ENCODE measurements around the gene KLF5. TPM values are rescaled to one million over a fixed set of nuclear protein-coding genes. Genes with fewer than 3 reads are reported as not detected.
A peak's percentile ranks its signal among the peaks of the same experiment; 100 is the strongest.

Gene KLF5
- total RNA-seq, 1 experiment from 2014 or later = 4.6 TPM

DNA sequence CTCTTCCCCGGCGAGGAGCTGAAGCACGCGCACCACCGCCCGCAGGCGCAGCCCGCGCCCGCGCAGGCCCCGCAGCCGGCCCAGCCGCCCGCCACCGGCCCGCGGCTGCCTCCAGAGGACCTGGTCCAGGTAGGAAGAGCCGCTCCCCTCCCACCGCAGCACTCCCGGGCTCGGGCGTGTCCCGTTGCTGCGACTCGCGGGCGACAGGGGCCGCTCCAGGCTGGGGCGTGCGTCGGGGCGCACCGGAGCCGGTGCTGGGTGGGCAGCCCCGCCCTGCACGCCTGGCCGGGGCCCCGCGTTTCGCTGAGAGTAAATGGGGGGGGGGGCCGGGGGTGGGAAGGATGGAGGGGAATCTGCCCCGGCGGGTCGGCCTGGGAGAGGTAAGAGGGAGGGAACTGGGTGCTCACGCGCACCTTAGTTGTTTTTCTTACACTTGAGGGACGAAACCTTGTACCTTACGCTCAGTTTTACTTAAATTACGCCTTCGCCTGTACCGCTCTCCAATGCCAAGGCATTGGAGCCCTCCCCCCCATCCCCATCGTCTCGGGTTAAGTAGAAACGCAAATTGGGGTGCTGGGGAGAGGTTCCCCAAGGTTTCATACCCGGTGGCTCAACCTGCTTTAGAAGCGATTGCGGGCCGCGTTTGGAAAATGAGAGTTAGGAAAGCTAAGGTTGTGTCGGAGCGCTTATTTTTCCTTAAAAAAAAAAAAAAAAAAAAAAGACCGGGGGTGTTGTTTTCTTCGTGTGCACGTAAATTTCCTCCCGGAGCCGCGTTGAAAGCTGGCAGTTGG, 850 bp downstream of the KLF5 start:
- peak; percentile 33 for DNase-seq (ENCODE audit: low read depth)

DNA sequence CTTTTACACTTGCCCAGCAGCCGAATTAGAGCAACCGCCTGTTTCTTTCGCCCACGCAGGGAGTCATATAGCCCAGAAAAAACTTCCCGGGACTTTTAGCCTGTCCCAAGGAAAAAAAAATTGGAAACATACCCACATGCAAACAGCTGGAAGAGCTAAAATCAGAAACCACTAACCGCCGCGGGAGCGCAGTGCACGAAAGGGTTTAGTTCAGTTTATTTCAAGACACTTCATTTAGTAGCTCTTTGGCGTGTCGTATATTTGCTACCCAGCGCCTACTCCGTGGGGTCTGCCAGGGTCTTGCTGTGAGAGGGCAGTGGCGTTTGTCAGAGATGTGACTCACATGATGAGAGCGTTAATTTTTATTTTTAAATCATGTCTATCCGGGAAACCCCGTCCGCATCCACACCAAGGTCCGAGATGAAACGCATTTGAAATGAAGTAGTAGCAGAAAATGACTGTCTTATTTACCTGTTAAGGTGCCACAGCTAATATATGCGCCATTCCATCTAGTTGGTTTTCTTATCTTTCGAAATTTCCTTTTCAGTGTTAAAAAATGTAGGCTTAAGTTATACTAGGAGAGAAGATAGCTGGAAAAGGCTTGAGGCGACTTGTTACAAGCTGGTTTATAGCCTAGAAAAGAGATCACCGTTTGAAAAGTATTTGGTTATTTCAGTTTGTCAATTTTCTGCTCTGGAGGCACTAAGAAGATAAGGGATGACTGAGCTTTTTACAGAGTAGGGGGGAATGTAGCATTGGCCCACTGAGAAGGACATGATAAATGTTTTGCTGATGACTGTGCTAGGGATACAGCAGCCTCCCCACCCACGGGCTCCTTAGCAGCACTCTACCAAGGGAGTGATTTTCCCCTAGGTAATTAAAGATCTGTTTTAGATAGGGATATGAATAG, 1.7 kb downstream of the KLF5 start:
- peak; percentile 80 for DNase-seq (ENCODE audit: low read depth)

DNA sequence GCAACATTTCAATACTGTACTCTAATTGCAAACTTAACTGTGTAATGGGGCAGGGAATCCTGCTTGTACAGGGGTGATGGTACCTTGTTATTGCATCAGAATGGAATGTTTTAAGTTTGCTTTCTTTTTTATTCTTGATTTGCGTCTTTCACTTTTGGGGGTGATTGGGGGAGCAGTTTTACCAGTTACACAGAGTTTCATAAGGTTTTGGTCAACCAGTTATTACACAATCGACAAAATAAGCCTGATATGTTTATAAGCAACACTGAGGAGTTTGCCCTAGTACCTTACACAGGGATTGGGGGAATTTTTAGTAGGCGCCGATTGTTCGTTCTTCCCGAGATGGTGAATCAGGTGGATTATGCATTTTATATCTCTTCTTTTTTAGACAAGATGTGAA, 2.7 kb downstream of the KLF5 start:
- DNase-seq (ENCODE audit: low read depth) = no peak

DNA sequence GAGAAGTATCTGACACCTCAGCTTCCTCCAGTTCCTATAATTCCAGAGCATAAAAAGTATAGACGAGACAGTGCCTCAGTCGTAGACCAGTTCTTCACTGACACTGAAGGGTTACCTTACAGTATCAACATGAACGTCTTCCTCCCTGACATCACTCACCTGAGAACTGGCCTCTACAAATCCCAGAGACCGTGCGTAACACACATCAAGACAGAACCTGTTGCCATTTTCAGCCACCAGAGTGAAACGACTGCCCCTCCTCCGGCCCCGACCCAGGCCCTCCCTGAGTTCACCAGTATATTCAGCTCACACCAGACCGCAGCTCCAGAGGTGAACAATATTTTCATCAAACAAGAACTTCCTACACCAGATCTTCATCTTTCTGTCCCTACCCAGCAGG, 3.1 kb downstream of the KLF5 start:
- no peak for DNase-seq (ENCODE audit: low read depth)

DNA sequence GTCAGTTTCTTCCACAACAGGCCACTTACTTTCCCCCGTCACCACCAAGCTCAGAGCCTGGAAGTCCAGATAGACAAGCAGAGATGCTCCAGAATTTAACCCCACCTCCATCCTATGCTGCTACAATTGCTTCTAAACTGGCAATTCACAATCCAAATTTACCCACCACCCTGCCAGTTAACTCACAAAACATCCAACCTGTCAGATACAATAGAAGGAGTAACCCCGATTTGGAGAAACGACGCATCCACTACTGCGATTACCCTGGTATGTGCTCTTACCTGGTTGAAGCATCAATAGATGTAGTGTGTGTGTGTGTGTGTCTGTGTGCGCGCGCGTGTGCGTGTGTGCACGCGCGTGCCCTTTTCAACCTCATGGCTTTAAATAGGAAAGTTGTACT, 3.7 kb downstream of the KLF5 start:
- DNase-seq (ENCODE audit: low read depth) = no peak

DNA sequence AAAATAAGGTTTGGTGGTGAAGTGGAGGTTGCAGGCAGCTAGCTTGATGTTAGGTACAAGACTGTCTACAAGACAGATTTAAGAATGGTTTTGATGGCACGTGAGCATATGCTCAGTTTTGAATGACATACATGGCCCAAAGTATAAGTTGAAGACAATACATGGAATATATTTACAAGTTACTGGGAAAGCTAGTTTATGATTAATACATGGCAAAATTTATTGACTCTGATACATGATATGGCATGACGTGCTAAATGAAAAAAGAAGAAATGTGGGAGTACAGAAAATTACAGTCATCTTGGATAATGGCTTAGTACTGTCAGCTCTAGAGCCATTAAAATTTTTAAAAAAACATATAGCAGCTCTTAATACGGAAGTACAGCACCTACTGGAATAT, 4.4 kb downstream of the KLF5 start:
- DNase-seq (ENCODE audit: low read depth) = no peak

DNA sequence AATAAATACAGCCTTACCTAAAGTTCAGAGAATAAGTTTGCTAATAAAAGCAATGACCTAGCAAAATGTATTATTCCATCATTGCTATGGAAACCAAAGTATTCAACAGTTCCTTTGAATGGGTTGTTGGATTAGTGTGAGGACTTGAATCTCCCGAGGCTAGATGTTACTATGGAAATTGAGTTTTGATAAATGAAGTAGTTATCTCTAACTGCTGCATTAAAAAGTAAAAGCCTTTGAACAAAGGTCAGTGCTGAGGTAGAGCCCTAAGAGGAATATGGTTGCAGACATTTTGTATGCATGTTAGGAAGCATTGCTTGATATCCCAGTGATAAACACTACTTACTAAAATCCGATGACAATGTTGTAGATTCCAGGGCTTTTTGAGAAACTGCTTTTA, 6.2 kb downstream of the KLF5 start:
- DNase-seq (ENCODE audit: low read depth) = no peak

DNA sequence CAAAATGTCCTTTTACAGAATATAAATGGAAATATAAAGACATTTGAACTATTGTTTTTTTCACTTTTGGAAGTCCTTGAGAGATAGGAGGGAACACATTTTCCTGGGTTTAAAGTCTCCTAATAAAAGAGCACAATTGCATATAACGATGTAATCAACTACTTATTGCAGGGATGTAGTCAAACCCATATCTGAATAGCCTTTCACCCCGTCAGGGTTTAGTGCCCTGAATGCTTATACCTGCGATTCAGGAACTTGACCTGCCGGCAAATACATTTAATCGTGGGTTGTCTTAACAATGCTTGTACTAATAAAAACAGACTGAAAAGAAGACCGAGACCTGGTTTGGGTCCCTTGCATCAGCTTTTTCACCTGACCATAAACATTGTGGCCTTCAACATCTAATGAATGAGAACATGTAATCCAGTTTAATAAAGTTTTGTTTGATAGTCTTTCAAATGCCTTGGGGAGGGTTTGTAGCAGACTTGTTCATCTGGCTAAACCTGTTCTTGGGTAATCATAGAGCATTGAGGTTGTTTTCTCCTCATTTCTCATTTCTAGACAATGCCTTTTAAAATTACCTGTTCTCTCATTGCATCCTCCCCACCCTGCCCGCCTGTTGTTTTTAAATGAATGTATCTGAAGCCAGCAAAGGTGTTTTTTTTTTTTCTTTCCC, 7.0 kb downstream of the KLF5 start:
- DNase-seq (ENCODE audit: low read depth) = no peak

DNA sequence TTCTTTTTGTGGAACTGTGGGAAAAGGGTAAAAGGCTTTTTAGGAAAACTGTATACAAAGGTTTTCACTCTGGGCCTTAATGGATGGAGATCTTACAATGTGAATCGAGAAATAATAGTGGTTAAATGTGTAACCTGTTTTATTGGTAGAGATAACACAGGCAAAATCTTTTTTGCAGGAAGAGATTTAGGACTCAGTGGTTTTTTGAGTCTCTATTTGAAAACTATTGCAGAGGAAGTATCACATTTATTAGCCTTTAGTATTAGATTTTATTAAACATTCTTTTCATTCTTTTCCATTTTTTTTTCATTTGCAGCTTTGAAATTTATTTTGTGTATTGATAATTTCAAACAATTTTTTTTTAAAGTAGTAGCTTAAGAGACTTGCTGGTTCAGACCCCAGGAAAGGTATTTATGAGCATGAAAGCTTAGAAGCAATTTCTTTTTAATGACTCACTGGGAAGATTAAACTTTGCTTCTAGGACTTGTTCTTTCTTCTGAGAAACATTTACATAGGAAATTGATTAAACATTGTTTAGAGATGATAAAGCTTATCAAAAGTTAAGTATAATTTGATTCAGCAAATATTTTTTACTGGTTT, 10.5 kb downstream of the KLF5 start:
- no peak for DNase-seq (ENCODE audit: low read depth)

DNA sequence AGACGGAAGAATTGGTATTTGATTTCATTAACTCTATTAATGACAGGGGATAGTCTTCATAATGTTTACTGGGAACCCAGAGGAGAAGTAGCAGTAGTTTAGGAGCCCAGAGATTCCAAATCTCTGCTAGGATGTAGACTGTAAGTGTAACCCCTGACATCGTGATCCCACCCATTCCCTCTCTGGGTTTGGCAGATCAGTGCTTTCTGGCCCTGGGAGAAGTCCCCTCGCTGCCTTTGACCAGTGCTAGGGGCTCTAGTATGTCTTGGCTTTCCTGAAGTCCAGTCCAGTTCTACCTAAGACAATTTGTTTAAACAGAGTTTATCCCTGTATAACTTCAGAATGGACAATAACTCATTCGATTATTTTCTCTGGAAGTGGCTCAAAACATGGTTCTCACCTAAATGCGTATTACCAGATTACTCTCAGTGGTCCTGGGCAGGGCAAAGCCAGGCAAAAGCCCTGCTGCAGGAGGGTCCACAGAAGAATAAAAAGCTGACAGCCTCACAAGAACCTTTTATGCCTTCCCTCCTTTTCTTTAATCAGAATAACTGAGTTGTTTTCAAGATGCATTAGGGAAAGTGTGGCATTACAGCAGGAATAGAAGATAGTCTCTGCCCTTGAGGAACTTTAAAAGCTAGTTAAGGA, 11.8 kb downstream of the KLF5 start:
- no peak for DNase-seq (ENCODE audit: low read depth)

DNA sequence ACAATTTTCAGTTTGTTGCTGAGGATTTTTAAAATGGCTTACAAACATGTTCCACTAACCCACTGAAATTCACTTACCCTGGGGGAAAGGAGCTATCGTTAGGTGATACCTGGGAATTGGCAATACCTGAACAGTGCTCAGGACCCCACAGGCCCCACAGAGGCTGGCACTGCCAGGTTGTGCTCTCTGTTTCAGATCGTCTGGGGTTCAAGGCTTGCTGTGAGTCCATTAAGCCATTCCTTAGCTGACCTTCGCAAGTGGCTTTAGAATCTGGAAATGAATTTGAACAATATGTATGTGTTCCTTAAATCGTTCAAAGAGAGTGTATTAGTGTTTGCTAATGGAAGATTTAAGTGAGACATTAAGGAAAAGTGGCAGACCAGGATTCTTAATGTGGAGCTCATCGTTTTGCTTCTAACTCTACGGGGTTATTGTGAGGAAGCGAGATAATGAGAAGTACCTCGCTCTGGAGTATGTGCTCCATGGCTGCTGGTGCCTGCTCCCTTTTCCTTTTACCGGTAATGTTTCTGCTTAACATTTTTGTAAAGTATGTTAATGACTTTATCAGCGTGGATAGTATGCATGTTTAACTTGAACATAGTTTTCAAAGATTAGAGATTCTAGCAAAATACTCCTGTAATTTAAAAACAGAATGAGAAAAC, 13.6 kb downstream of the KLF5 start:
- no peak for DNase-seq (ENCODE audit: low read depth)

DNA sequence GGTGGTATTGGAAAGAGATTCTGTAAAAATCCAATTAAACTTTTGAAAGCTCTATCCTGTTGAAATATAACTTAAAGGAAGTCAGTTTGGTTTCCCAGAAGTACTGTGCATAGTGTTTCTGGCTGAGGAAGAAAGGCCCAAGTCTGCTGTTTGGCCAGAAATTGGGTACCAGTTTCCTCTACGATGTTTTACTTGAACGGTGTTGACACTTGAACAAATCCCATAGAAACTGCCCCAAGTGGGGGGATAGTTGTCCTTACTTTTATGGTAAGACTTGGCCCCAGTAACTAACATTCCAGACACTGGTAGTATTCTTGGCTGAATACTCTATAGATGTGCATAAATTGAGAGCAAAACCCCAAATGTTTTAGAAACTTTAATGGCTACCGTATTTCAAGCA, 14.2 kb downstream of the KLF5 start:
- DNase-seq (ENCODE audit: low read depth) = no peak

DNA sequence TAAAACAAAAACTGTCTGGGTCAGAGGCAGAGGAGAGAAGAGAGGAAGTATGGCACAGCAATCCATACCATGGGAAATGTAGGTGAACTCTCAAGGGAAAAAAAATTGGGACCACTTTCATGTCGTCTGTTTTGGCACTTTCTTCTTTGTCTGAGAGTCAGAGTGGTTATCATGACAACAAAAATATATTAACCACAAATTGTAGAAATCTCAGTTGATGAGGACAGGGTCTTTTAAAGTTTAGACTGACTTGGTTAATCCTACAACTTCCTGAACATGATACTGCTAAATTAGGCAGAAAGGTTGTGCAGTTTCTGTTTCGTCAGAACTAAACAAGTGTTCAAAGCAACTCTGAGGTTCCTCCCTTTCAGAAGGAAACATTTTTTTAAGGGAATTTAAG, 15.2 kb downstream of the KLF5 start:
- DNase-seq (ENCODE audit: low read depth) = no peak

DNA sequence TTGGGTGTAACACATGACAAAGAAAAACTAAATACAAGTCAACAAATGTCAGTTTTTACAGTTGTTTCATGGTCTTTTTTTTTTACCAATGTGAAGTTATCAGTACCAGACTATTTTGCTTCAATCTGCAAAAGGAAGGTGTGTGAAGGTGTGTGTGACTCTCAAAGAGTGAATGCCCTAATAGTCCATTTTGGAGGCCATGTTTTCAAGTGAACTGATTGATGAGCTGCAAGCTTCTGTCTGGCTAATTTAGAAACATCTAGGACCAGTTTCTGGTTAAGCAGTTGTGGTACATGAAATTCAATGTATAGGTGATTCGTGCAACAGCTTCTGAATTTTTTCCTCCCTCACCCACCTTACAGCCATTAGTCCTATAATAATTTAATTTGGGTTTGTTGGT, 16.1 kb downstream of the KLF5 start:
- no peak for DNase-seq (ENCODE audit: low read depth)

DNA sequence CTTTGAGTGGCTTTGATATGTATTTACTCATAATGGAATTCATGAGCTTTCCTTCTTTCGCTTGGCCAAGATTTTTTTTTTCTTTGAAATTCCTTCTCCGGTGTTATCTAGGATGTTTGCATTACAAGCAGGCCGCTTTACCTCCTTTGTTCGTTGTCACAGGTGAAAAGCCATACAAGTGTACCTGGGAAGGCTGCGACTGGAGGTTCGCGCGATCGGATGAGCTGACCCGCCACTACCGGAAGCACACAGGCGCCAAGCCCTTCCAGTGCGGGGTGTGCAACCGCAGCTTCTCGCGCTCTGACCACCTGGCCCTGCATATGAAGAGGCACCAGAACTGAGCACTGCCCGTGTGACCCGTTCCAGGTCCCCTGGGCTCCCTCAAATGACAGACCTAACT, 16.7 kb downstream of the KLF5 start:
- no peak for DNase-seq (ENCODE audit: low read depth)

DNA sequence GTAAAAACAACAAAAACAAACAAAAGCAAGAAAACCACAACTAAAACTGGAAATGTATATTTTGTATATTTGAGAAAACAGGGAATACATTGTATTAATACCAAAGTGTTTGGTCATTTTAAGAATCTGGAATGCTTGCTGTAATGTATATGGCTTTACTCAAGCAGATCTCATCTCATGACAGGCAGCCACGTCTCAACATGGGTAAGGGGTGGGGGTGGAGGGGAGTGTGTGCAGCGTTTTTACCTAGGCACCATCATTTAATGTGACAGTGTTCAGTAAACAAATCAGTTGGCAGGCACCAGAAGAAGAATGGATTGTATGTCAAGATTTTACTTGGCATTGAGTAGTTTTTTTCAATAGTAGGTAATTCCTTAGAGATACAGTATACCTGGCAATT, 17.1 kb downstream of the KLF5 start:
- DNase-seq (ENCODE audit: low read depth) = no peak

DNA sequence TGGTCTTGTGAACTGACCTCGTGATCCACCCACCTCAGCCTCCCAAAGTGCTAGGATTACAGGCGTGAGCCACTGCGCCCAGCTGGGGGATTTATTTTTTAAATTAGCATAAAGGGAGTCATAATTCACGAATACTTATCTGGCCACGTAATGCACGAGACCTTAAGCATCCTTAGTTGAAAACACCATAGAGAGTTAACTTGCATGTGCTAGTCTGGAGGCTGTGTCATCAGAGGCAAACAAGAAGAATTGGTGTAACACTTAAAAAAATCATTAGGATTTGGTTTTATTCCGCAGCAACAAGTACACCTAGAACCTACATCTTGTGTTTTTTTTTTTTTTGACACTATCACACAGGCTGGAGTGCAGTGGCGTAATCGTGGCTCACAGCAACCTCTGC, 19.1 kb downstream of the KLF5 start:
- no peak for DNase-seq (ENCODE audit: low read depth)

DNA sequence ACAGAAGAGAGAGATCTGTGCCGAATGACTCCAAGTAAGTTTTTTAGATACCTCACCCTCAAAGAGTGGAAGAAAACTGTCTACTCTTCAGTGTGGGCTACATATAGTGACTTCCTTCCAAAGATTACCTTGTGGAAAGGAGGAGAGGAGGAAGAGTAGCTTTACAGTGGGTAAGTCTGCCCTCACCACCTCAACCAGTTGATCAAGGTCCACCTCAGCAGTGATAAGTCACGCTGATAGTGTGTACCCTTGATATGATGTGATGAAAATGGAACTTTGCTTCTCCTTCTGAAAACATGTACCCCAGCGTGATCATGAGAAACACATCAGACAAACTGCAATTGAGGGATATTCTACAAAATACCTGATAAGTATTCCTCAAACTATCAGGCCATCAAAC, 20.6 kb downstream of the KLF5 start:
- no peak for DNase-seq (ENCODE audit: low read depth)

DNA sequence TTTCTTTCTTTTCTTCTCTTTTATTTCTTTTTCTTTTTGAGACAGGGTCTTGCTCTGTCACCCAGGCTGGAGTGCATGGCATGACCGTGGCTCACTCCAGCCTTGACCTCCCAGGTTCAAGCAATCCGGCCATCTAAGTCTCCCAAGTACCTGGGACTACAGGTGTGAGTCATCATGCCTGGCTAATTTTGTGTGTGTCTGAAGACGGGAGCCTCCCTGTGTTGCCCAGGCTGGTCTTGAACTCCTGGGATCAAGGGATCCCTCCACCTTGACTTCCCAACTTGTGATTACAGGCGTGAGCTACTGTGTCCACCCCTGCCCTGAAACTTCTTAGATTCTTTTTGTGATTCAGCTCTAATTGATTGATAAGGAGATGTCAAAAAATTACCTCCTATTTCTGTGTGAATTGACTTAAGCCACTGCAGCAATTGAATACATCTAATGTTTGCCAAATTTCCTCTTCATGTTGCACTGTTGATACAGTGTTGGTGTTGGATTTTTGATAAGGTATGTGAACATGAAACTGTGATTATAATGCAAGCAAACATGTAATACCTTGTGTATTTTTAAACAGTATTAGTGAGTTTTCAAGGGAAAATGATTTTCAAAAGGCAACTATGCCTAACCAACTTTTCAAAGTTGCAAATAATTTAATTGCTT, 22.6 kb downstream of the KLF5 start:
- no peak for DNase-seq (ENCODE audit: low read depth)

DNA sequence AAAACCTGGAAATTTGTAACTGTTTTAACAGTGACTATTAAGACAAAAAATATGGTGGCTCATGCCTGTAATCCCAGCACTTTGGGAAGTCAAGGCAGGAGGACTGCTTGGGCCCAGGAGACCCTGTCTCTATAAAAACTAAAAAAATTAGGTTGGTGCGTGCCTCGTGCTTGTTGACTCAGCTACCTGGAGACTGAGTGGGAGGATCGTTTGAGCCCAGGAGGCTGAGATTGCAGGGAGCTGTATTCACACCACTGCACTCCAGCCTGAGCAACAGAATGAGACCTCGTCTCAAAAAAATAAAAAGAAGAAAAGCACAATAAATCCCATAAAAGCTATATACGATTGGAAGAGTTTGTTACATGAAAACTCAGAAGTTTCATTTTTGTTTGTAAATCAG, 23.7 kb downstream of the KLF5 start:
- DNase-seq (ENCODE audit: low read depth) = no peak

DNA sequence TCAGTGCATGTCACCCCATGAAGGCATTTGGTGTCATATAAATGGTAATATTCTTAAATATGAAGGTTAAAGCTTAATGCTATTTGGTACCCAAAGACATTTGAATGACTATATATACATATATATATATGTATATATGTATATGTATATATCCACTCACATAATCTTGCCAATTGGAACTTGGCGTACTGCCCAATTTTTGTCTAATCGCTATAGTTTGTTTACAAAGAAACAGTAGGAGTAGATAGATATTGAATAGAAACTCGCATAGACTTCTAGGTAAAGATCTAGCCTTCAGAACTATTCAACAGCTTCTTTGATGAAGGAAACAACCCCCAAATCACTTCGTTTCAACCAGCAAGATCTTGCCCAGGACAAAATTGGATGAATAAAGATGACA, 24.1 kb downstream of the KLF5 start:
- DNase-seq (ENCODE audit: low read depth) = no peak

All from RPMI7951 (cell line).